GM23248 (cell line): ENCODE measurements around the gene GRIA3.

Experiments used
- EZH2 ChIP-seq: fragments of 200-600 bp; sonication (generic); IDR thresholded peaks from 2 replicates; pipeline ENCODE4 v1.6.1; 2018; ENCODE audit warnings: antibody characterized with exemption, mild to moderate bottlenecking; ENCODE audit not compliant: insufficient read depth, poor library complexity, severe bottlenecking
- EZH2phosphoT487 ChIP-seq: fragments of 200-600 bp; sonication (generic); IDR thresholded peaks from 2 replicates; pipeline ENCODE4 v1.6.1; 2018; ENCODE audit warnings: antibody characterized with exemption, moderate library complexity, mild to moderate bottlenecking, low read depth; ENCODE audit not compliant: insufficient read depth

- no peak for TF ChIP-seq EZH2
- no peak for TF ChIP-seq EZH2phosphoT487
Observed at GRCh38 chrX:123308658-123309057, 124.6 kb downstream of the GRIA3 start.
